AG04450 (cell line): ENCODE data around the gene NHLH1. TPM values are rescaled to one million over a fixed set of nuclear protein-coding genes. Genes with fewer than 3 reads are reported as not detected.

Experiments used
- CTCF ChIA-PET: fragments of 300-600, 350-600 bp; formaldehyde crosslinking; extraction: SDS; loops from one replicate; lab custom pipeline; 2022; ENCODE audit warnings: antibody characterized with exemption, inconsistent platforms; lab: Charles Lee
- POLR2A ChIA-PET: fragments of 350-600 bp; formaldehyde crosslinking; extraction: SDS; loops from one replicate; lab custom pipeline; 2021; ENCODE audit warnings: antibody characterized with exemption, inconsistent platforms; lab: Yijun Ruan, JAX
- DNase-seq: peaks from one replicate; pipeline ENCODE4 v3.0.0-alpha.2; 2011; ENCODE audit warnings: low read depth, low spot score
- H3K27ac ChIP-seq: one replicate; pipeline ENCODE4 v1.5.1; 2012; ENCODE audit warnings: low read depth, low read length, control low read depth
- H3K27me3 ChIP-seq: one replicate; pipeline ENCODE4 v1.6.0; 2012; ENCODE audit warnings: low read length; ENCODE audit not compliant: control insufficient read depth, insufficient read depth
- H3K4me3 ChIP-seq: 2 replicates; pipeline ENCODE4 v1.5.1; 2011; ENCODE audit warnings: mild to moderate bottlenecking, low read depth, low read length, control low read depth
- H3K9me3 ChIP-seq: 2 replicates; pipeline ENCODE4 v1.5.1; 2012; ENCODE audit warnings: low read length; ENCODE audit not compliant: control insufficient read depth, insufficient read depth
- CTCF ChIP-seq: IDR thresholded peaks from 2 replicates; pipeline ENCODE4 v1.5.1; 2011; ENCODE audit warnings: low read depth, low read length, control low read depth, inconsistent platforms
- polyA plus RNA-seq: library from polyadenylated mRNA; depleted of rRNA; stranded (reverse); fragments of >200 nt; gene quantifications from 2 replicates; pipeline ENCODE4 v1.2.3, GENCODE V29; 2011

The NHLH1 gene
- polyA plus RNA-seq, 1 experiment: 0.35 TPM

GRCh38 chr1:160330119-160330518, 36.8 kb upstream of the NHLH1 start:
- Histone ChIP-seq H3K27me3 (no peaks in the 10 kb centered on the region), H3K27ac (no peak overlapping the region), H3K9me3 (no peaks in the 10 kb centered on the region), H3K4me3 (no peak overlapping the region)
- no peak for DNase-seq
- TF ChIP-seq CTCF: no peak
- ChIA-PET CTCF (interaction anchor here (1.3 to 3.3 kb wide), 2 partner anchors 38 to 47 kb away, joined by 4 to 20 read pairs; no protein-coding TSS in a partner anchor), POLR2A (interaction anchor here (0.7 kb wide), 2 partner anchors 13 to 107 kb away, joined by 3 to 4 read pairs; no protein-coding TSS in a partner anchor)

- CTCF ChIA-PET: interaction anchor here (0.6 to 4.1 kb wide), 3 partner anchors 41 to 225 kb away, joined by 3 to 32 read pairs (median 3); no protein-coding TSS in a partner anchor
- Histone ChIP-seq H3K27ac (no peak overlapping the region), H3K9me3 (no peaks in the 10 kb centered on the region), H3K27me3 (no peaks in the 10 kb centered on the region), H3K4me3 (no peak overlapping the region)
- no peak for DNase-seq
- TF ChIP-seq CTCF: no peak
- POLR2A ChIA-PET: interaction anchor here (1.0 kb wide), 1 partner anchor 48 kb away, joined by 3 read pairs; the partner anchor contains the start of gene PEX19
Measured at GRCh38 chr1:160332516-160332915, 34.4 kb upstream of the NHLH1 start.

- POLR2A ChIA-PET: no interaction called here
- H3K9me3 ChIP-seq: no peaks in the 10 kb centered on the region
- TF ChIP-seq CTCF: no peak
- no peak for DNase-seq
- H3K27ac ChIP-seq: no peak overlapping the region
- no peaks in the 10 kb centered on the region for H3K27me3 ChIP-seq
- no peak overlapping the region for H3K4me3 ChIP-seq
- CTCF ChIA-PET: interaction anchor here (1.2 to 2.2 kb wide), 3 partner anchors 10 to 86 kb away, joined by 3 to 9 read pairs (median 3); no protein-coding TSS in a partner anchor
Measured at GRCh38 chr1:160338580-160338979, 28.3 kb upstream of the NHLH1 start.

- no peak overlapping the region; the same call in 1 of the 2 replicates for H3K4me3 ChIP-seq
Measured at GRCh38 chr1:160340146-160340545, 26.7 kb upstream of the NHLH1 start.

More at GRCh38 chr1:160340146-160340545, 26.7 kb upstream of the NHLH1 start:
- no peak for DNase-seq
- no peak overlapping the region for H3K27ac ChIP-seq
- CTCF ChIA-PET: interaction anchor here (1.0 to 2.2 kb wide), 5 partner anchors 12 to 147 kb away, joined by 3 to 9 read pairs (median 3); no protein-coding TSS in a partner anchor
- no peak for TF ChIP-seq CTCF
- POLR2A ChIA-PET: no interaction called here
- no peaks in the 10 kb centered on the region for H3K9me3 ChIP-seq
- H3K27me3 ChIP-seq: no peaks in the 10 kb centered on the region
